DOHH2 (cell line): Measurements from ENCODE around the gene GNB1L.

ENCODE experiments used
- CTCF ChIP-seq: fragments of 200-600 bp; sonication (generic); IDR thresholded peaks from one replicate; pipeline ENCODE4 v1.5.1; 2014; ENCODE audit warnings: antibody characterized with exemption, mild to moderate bottlenecking, low read depth, low read length; ENCODE audit not compliant: poor library complexity, severe bottlenecking
- EZH2phosphoT487 ChIP-seq: fragments of 200-600 bp; sonication (generic); IDR thresholded peaks from 2 replicates; pipeline ENCODE4 v1.6.1; 2017; ENCODE audit warnings: borderline replicate concordance, mild to moderate bottlenecking, antibody characterized with exemption, low read length, moderate library complexity, mixed read lengths

GRCh38 chr22:19799322-19800190 lies 55.1 kb downstream of the GNB1L start:
- TF ChIP-seq CTCF (no peak), EZH2phosphoT487 (no peak)
